Duodenal mucosa (tissue), 2 donors: ENCODE results near the gene ABLIM2.

ENCODE experiments used
- H3K27ac ChIP-seq: one replicate; pipeline ENCODE4 v1.7.0; 2013; ENCODE audit warnings: low read depth, low read length
- H3K27me3 ChIP-seq, 2 donors: one replicate each; pipeline ENCODE4 v1.7.0; 2013; ENCODE audit warnings: low read length in 2 of 2, control low read depth in 1 of 2; ENCODE audit not compliant: insufficient read depth in 2 of 2, control insufficient read depth in 1 of 2
- H3K36me3 ChIP-seq, 2 donors: one replicate each; pipeline ENCODE4 v1.7.0; 2013; ENCODE audit warnings: low read length in 2 of 2, control low read depth in 1 of 2; ENCODE audit not compliant: insufficient read depth in 2 of 2, control insufficient read depth in 1 of 2
- H3K4me1 ChIP-seq, 2 donors: one replicate each; pipeline ENCODE4 v1.7.0; 2013; ENCODE audit warnings: low read length in 2 of 2, control low read depth in 1 of 2; ENCODE audit not compliant: insufficient read depth in 2 of 2, control insufficient read depth in 1 of 2
- H3K4me3 ChIP-seq, 2 donors: one replicate each; pipeline ENCODE4 v1.7.0; 2013; ENCODE audit warnings: low read length in 2 of 2, low read depth in 1 of 2
- H3K9ac ChIP-seq, 2 donors: one replicate each; pipeline ENCODE4 v1.7.0; 2013; ENCODE audit warnings: low read length in 2 of 2, low read depth in 1 of 2
- H3K9me3 ChIP-seq, 2 donors: one replicate each; pipeline ENCODE4 v1.7.0; 2013; ENCODE audit warnings: low read length in 2 of 2, control low read depth in 1 of 2; ENCODE audit not compliant: control insufficient read depth in 1 of 2

The ABLIM2 gene

DNA sequence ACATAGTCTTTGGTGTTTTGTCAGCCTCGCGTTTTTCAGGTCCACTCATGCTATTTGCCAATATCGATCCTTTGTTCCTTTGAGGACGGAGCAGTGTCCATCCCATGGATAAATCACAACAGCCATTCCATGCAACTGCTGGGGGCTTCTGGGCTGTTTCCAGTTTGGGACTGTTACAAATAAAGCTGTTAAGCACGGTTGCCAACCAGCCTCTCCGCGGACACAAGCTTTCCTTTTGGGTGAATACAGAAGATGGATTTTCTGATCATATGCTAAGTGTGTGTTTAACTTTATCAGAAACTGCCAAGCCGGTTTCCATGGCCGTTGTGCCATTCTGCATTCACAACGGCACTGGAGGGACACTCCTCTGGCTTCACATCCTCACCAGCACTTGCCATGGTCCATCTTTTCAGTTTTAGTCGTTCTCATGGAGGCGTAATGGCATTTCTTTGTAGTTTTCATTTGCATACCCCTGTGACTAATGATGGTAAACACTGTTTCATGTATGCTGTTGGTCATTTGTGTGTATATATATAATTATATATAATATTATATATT, 67.8 kb downstream of the ABLIM2 start:
- peaks cover 10 to 13% of the 10 kb centered on the region in 2 donors for H3K9me3 ChIP-seq
- H3K4me1 ChIP-seq = peaks cover 0 to 8% of the 10 kb centered on the region in 2 donors
- H3K27me3 ChIP-seq = no peaks in the 10 kb centered on the region
- no peaks in the 10 kb centered on the region for H3K36me3 ChIP-seq
- no peak overlapping the region for H3K9ac ChIP-seq
- H3K4me3 ChIP-seq = no peak overlapping the region
- H3K27ac ChIP-seq = no peak overlapping the region

GRCh38 chr4:8090312-8090711, 68.3 kb downstream of the ABLIM2 start:
- no peak overlapping the region for H3K4me3 ChIP-seq
- H3K36me3 ChIP-seq = no peaks in the 10 kb centered on the region
- no peaks in the 10 kb centered on the region for H3K27me3 ChIP-seq
- H3K4me1 ChIP-seq = peaks cover 0 to 8% of the 10 kb centered on the region in 2 donors
- no peak overlapping the region for H3K9ac ChIP-seq
- H3K9me3 ChIP-seq = peaks cover 10 to 13% of the 10 kb centered on the region in 2 donors
- H3K27ac ChIP-seq = no peak overlapping the region

DNA sequence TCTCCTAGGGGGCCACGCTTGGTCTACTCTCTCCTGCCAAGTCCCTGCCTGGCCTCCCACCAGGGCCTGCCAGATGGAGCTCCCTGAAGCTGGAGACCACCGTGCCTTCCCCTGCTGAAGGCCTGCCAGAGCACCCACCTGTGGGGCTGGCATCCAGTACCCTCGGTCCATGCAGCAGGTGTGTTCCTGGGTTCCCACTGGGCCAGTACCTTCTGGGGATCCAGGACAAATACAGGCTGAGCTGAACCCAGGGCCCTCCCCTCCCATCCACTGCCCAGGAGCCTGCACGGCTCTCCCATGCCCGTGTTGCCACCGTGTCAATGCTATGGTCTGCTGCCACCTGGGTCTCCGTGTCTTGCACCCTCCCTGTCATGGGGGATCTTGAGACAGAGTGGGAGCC, 68.8 kb downstream of the ABLIM2 start:
- Histone ChIP-seq H3K4me3 (no peak overlapping the region), H3K9ac (no peak overlapping the region), H3K27ac (no peak overlapping the region), H3K9me3 (peaks cover 10 to 13% of the 10 kb centered on the region in 2 donors), H3K4me1 (peaks cover 0 to 8% of the 10 kb centered on the region in 2 donors), H3K36me3 (no peaks in the 10 kb centered on the region), H3K27me3 (no peaks in the 10 kb centered on the region)

GRCh38 chr4:8088966-8089491, 69.6 kb downstream of the ABLIM2 start:
- Histone ChIP-seq H3K4me3 (no peak overlapping the region), H3K36me3 (no peaks in the 10 kb centered on the region), H3K9ac (no peak overlapping the region), H3K27me3 (no peaks in the 10 kb centered on the region), H3K27ac (no peak overlapping the region), H3K9me3 (peaks cover 7 to 10% of the 10 kb centered on the region in 2 donors), H3K4me1 (peaks cover 0 to 8% of the 10 kb centered on the region in 2 donors)

DNA sequence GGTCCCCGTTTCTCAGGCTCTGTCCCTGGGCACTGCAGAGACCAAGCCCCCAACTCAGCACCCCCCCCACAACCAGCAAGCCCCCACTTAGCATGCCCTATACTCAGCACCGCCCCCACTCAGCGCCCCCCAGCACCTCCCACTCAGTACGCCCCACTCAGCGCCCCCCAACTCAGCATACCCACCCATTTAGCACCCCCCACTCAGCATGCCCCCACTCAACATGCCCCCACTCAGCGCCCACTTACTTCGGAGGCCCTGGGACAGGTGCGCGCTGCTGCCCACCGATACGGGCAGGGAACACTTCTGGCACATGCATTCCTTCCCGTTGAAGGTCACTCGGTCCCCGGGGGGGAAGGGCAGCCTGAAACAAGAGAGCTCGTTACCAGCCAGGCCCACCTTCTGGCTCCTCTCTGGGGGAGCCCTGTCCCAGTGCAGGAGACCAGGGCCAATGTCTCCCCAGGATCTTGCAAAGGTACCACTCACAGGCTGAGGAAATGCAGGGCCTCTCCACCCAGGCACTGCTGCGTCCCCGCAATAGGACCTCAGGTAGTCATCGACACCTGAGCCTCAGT, 70.6 kb downstream of the ABLIM2 start:
- no peak overlapping the region for H3K27ac ChIP-seq
- no peak overlapping the region for H3K9ac ChIP-seq
- H3K36me3 ChIP-seq = no peaks in the 10 kb centered on the region
- no peaks in the 10 kb centered on the region for H3K27me3 ChIP-seq
- H3K9me3 ChIP-seq = no peaks in the 10 kb centered on the region
- peaks cover 0 to 8% of the 10 kb centered on the region in 2 donors for H3K4me1 ChIP-seq
- H3K4me3 ChIP-seq = no peak overlapping the region

DNA sequence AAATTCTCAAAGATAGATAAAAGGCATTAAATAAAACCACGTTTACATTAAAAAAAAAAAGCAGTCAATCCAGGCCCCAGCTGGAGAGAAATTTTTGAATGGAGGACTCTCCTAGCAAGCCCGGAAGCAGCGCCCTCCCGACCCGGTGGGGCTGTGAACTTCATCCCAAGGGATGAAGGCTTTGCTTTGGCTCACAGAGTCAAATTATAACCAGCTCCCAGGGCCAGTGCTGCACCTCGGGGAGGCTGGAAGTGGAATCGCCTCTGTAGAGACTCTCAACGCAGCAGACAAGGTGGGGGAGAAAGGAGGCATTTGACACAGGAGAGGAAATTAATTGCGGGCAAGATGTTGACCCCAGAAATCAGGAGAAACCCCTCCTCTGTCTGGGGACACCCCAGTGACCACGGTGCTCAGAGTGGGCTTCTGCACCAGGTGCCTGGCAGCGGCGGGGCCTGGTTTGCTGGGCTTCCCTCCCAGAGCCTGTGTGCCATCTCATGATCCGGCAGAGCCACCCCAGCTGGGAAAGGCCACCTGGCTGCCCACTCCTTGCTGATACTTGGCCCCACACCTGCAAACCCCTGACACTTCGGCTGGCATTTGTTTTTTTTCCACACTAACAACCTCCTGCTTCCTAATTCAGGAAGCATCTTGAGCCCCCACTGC, 71.7 kb downstream of the ABLIM2 start:
- H3K27me3 ChIP-seq = no peaks in the 10 kb centered on the region
- H3K9ac ChIP-seq = no peak overlapping the region
- H3K36me3 ChIP-seq = no peaks in the 10 kb centered on the region
- H3K4me3 ChIP-seq = no peak overlapping the region
- peaks cover 0 to 8% of the 10 kb centered on the region in 2 donors for H3K4me1 ChIP-seq
- H3K9me3 ChIP-seq = no peaks in the 10 kb centered on the region
- no peak overlapping the region for H3K27ac ChIP-seq

DNA sequence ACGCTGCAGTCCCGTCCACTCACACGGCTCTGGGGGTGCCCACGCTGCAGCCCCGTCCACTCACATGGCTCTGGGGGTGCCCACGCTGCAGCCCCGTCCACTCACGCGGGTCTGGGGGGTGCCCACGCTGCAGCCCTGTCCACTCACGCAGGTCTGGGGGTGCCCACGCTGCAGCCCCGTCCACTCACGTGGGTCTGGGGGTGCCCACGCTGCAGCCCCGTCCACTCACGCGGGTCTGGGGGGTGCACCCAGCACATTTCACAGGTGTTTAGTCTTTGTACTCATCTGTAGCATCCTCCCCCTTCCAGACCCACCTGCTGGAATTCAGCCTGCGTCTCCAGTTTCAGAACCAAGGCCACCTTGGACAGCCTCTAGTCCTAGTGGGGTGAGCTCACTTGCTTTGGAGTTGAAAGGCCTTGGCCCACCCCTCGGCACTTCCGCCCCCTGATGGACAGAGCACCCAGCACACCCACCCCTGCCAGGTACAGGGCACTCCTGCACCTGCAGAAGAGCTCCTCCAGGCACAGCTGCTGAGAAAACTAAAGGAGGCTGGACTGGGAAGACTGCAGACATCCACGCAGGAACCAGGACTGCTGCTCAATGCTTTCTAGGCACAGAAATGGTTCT, 73.0 kb downstream of the ABLIM2 start:
- H3K27me3 ChIP-seq = no peaks in the 10 kb centered on the region

GRCh38 chr4:8084712-8085490, 73.7 kb downstream of the ABLIM2 start:
- H3K4me1 ChIP-seq = no peaks in the 10 kb centered on the region
- H3K9me3 ChIP-seq = no peaks in the 10 kb centered on the region
- no peaks in the 10 kb centered on the region for H3K27me3 ChIP-seq
- H3K4me3 ChIP-seq = no peak overlapping the region
- no peaks in the 10 kb centered on the region for H3K36me3 ChIP-seq
- H3K27ac ChIP-seq = no peak overlapping the region
- H3K9ac ChIP-seq = no peak overlapping the region

More for the DNA sequence above, 73.0 kb downstream of the ABLIM2 start:
- H3K4me1 ChIP-seq = peaks cover 0 to 3% of the 10 kb centered on the region in 2 donors
- H3K27ac ChIP-seq = no peak overlapping the region
- no peaks in the 10 kb centered on the region for H3K36me3 ChIP-seq
- no peaks in the 10 kb centered on the region for H3K9me3 ChIP-seq
- no peak overlapping the region for H3K9ac ChIP-seq
- H3K4me3 ChIP-seq = no peak overlapping the region

GRCh38 chr4:8084031-8084660, 74.5 kb downstream of the ABLIM2 start:
- no peak overlapping the region for H3K9ac ChIP-seq
- H3K27me3 ChIP-seq = no peaks in the 10 kb centered on the region
- no peak overlapping the region for H3K27ac ChIP-seq
- H3K36me3 ChIP-seq = no peaks in the 10 kb centered on the region
- H3K9me3 ChIP-seq = no peaks in the 10 kb centered on the region
- H3K4me3 ChIP-seq = no peak overlapping the region
- H3K4me1 ChIP-seq = peaks cover 0 to 2% of the 10 kb centered on the region in 2 donors
